ENCODE results near the gene SSH2.
"Not testable (repeated sequence)": the region's sequence is repeated elsewhere in the genome, so short reads cannot be mapped to it uniquely, and the experiment has no call there.

SSH2 gene

DNA sequence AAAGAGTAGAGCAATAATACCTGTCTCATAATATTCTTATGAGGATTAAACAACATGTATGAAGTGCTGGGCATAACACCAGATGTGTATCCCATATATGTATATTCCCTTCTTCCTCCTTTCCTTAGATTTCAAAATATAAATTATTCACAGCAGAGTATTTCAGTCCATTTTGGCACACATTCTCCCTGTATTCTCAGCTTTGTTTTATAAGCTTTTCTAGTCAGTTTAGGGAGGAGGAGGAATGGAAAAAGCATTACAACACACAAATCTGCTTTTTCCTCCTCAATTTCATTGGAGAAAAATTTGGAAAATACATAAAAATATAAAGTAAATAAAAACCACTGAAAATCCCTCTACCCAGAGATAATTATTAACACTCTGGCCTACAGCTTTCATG, 260.8 kb downstream of the SSH2 start:
- DNase-seq (ENCODE audit: low read depth in 1 of 2, low spot score in 1 of 2) = no peak

DNA sequence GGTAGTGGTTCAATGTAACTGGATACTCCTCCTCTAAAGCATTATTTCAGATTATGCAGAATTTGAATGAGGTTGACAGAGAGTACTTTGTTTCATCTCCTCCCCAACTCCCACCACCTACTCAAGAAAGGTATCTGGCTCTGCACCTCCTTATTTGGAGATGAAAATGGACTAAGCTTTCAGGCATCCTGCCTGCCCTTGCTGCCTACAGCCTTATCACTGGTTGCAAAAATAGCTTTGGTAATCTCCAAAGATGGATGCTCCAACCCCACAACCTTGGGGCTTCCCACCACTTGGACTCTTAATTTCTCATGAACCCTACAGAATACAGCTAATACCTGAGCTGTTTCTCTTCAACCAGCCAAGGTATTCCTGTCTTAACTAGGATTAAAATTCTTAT, 262.1 kb downstream of the SSH2 start:
- DNase-seq (ENCODE audit: low read depth in 1 of 2, low spot score in 1 of 2) = no peak

DNA sequence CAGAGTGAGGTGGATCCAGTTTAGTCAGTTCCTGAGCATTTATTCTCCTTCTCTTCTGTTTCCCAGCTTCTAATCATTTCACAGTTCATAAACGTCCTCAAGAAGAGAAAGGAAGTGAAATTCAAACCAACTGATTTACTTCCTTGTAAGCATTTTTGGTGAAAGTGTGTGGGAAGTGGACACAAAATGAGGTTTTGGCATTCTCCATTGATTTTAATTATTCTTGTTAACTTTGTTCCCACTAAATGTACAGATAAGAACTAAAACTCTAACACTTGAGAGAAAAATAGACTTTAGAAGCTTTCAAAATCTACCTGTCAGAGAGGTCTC, 264.6 kb downstream of the SSH2 start:
- no peak for DNase-seq (ENCODE audit: low read depth in 1 of 2, low spot score in 1 of 2)

DNA sequence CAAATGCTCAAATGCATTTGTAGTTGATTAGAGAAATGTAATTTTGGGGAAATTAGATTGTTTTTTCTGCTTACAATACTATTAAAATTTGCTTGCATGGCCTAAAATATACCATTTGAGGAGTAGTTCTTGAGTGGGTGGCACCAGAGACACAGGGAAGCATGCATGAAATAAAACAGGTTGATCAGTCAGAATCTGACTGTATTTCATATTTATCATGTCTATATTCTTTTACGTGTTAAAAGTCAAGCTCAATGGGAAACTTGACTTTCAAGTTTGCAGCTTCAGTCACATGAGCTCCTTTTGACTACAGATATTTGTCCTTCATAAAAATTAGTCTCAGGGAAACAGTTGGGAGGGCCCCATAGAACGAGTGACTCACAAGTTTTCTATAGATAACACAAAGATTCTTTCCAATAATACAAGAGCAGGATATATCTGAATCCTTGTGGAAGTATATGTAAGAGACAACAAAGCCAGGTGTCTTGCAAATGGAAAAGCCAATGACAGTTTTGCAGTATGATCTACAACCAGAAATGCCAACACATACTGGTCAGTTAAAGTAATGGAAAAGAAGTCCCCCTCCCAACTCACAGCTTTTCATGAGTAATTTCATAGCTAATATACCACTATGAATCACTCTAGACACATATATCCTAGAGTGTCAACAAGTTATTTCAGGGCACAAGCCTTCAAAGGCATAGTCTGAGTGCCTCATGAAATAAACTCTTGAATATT, 265.1 kb downstream of the SSH2 start:
- no peak for DNase-seq (ENCODE audit: low read depth in 1 of 2, low spot score in 1 of 2)

DNA sequence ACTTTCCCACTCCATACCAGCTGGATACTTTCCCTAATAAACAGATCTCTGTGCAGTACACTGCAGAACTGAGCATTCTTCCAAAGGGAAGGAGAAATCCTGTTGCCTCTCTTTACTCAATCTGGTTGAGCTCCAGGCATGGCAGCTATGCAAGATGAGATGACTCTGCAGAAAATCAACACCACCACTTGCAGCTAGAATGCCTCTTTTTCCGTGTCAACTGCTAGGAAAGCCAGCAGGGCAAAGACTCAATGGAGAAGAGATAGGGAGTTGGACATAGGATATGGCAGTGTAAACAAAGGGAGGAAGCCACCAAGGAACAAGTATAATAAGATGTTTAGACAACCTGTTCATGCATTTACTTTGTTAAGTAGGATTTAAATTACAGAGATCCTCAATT, 266.9 kb downstream of the SSH2 start:
- no peak for DNase-seq (ENCODE audit: low read depth in 1 of 2, low spot score in 1 of 2)

DNA sequence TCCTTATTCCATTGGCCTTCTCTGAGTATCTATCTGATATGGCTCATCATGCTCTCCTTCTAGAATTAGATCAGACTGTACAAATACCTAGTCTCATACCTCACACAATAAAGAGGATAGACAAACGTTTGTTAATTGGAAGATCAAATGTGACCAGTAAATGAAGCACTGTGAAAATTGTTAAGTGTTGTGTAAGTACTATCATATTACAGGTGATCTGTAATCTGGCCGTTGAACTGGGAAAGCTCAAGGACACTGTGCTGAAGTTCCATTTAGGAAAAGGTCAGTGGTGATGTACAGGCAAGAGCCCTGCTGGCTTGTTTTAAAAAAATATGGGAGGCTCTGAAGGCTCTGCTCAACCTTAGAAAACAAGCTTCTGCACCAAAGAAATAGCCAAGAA, 268.8 kb downstream of the SSH2 start:
- DNase-seq (ENCODE audit: low read depth in 1 of 2, low spot score in 1 of 2) = no peak

DNA sequence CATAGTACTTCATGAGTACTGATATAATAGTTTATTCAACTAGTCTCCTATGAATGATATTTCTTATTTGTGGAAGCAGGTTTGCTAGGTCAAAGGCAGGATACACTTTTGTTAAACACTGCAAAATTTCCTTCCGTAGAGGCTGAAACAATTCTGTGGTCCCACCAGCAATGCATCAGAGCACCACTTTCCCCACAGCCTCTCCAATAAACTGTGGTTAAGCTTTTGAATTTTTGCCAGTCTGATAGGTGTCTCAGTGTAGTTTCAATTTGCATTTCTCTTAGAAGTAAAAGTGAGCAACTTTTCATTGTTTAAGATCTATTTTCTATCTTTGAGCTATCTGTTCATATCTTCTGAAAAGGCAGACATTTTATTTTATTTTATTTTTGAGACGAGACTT, 270.9 kb downstream of the SSH2 start:
- DNase-seq (ENCODE audit: low read depth in 1 of 2, low spot score in 1 of 2) = no peak

DNA sequence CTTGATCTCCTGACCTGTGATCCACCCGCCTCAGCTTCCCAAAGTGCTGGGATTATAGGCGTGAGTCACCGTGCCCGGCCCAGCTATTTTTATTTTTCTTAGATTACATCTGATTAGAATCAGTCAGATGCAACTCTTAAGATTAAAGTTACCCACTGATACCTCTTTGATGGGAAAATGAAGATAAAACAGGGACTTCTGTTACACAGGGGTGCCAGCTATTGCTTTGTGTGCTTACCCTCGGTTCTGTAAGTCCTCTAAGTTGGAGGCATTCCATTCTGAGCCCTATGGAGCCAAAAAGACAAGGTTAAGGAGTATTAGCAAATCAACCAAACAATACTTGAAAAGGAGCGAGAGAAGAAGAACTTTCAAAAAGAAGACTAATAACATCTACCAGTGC, 274.7 kb downstream of the SSH2 start:
- no peak for DNase-seq (ENCODE audit: low read depth in 1 of 2, low spot score in 1 of 2)

DNA sequence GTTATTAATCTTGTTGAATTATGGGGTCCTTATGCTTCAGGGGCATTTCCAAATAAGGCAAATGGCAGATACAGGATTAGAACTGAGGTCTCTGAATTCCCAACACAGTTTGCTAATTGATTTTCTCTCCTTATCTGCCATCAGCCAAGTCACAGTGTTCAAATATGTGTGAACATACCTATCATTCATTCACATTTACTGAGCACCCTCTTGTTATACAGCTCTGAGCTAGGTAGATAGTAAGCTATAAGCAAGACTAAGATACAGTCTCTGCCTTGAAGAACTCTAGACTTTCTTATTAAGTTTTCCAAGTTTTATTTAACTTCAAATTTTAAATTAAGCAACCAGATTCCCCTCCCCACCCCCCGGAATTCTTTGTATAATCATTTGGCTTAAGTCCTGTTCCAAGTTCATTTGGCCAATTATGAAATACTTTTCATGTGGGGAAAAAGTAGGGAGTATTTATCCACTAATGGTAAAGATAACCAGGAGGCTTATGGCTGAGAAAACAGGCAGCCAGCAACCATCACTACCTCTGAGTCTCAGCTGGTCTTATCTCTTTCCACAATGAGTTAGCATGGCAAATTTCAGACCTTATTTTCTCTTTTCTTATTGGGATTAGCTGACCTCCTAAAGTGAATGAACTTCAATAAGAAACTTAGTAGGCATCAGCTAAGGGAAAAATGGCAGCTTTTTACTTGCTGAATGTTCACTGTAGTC, 275.9 kb downstream of the SSH2 start:
- no peak for DNase-seq (ENCODE audit: low read depth in 1 of 2, low spot score in 1 of 2)

DNA sequence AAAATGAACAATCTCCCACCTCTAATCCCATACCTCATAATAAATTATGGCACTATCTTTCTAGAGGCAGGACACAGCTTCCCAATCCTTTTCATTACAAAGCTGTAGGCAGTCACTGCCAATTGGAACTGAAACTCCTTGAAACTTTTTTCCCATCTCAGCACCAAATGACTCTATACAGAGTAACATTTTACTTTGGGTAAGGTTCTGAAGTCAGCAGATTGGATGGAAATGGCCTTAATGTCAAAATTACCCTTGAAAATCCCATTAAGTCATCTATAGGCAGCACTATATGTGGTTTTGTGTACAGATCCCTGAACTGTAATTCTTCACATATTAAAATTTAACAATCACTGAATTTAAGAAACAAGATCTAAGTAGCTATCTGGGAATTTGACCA, 277.1 kb downstream of the SSH2 start:
- no peak for DNase-seq (ENCODE audit: low read depth in 1 of 2, low spot score in 1 of 2)

DNA sequence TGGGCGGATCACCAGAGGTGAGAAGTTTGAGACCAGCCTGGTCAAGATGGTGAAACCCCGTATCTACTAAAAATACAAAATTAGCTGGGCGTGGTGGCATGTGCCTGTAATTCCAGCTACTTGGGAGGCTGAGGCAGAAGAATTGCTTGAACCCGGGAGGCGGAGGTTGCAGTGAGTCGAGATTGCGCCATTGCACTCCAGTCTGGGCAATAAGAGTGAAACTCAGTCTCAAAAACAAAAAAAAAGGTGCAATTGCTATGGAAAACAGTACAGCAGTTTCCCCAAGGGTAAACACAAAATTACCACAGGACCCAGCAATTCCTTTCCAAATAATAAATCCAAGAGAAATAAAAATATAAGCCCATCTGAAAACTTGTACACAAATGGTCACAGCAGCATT, 278.1 kb downstream of the SSH2 start:
- not testable (repeated sequence) for DNase-seq (ENCODE audit: low read depth in 1 of 2, low spot score in 1 of 2)

DNA sequence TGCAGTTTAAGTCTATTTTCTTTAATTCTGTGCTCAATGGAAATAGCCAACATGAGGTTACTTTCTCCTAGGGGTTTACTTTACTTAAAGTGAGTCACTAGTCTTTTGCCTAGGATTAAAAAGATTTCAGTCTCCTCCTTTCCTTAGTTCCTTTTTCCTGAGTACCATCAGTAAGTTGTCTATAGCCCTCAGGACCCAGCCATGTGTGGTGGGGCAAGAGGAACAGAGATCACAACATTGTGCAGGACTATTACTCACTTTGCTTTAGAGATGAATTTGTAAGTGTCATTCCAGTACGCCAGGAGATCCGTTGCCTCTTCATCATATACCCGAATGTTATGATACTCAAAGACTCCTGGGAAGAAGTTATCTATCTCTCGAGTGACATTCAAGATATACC, 279.6 kb downstream of the SSH2 start:
- DNase-seq (ENCODE audit: low read depth in 1 of 2, low spot score in 1 of 2) = no peak

DNA sequence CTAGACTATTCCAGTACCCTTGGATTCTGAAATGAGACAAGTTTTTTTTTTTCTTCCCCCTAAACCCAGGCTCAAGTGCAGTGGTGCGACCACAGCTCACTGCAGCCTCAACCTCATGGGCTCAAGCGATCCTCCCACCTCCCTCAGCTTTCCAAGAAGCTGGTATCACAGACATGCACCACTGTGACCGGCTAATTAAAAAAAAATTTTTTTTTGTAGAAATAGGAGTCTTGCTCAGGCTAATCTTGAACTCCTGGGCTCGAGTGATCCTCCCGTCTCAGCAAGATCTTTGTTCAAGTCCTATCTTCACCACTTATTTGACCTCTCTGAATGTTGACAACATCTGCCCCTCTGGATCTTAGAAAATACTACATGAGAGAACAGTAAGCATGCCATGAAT, 280.7 kb downstream of the SSH2 start:
- DNase-seq (ENCODE audit: low read depth in 1 of 2, low spot score in 1 of 2) = no peak

DNA sequence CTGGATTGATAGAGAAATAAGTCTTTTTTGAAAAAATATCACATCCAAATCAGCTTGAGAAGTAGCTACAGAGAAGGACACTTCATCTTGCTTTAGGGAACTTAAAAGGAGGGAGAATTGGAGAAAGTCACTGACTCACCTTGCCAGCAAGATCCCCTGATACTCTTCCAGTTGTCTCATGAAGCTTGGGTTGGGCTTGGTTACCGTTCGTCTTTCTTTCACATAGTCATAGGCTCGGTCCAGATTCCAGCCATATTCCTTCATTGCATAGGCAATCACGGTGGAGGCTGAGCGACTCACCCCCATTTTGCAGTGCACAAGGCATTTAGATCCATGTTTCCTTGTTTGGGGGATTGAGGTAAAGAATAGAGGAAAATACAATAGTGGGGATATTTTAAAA, 282.0 kb downstream of the SSH2 start:
- no peak for DNase-seq (ENCODE audit: low read depth in 1 of 2, low spot score in 1 of 2)

DNA sequence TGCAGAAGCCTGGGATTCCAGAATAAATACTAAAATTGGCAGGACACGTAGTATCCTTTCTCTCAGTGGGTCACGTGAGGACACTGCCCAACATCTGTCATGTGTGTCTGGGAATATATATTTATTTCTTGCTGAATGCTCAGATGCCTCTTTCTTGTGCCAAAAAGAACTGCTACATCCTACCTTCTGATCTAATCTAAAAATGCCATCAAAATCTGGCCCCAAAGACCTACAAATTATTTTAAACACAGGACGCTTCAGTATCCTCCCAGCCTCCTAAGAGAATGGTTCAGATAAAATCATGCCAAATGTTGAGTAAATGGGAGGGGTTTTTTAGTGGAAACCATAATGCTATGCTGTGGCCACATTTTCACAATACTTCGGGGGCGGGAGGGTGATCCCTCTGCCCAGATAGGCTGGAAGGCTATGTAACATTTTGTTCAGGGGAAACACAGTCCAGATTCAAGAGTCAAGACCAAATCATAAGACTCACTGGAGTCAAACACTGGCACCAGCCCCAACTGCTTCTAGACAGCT, 284.4 kb downstream of the SSH2 start:
- DNase-seq (ENCODE audit: low read depth in 1 of 2, low spot score in 1 of 2) = no peak

DNA sequence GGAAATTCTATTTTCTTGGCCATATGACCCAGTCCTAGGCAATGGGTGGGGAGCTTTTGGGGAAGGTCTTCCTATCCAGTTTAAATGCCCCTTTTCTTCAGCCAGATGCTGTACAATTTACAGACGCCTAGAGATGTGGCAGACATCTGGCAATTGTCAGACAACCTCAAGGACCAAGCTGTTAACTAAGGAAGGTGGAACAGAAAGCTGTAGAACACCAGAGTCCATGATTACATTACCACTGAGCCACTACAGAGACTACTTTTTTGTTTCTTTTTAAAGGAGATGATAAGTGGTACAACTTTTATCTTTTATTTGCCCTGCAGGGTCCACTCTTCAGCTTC, 286.2 kb downstream of the SSH2 start:
- DNase-seq (ENCODE audit: low read depth in 1 of 2, low spot score in 1 of 2) = no peak

DNA sequence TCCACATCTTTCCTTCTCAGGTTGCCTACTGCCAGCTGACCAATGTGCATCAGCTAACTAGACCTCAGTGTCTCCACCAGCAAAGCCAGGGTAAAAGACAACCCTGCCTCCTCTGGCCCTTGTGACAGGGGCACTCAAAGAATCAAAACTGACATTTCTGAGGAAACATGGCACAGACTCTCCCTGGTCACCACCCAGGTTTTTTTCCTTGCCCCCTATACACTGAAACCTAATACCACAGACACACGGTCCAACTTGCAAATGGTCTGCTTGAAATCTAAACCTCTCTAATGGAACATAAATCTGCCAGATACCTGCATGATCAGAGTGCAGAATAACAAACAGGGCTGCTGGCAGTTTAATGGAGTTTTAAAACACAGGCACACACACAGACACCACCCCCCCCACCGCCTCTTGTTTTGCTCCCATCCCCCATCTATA, 287.8 kb downstream of the SSH2 start:
- no peak for DNase-seq (ENCODE audit: low read depth in 1 of 2, low spot score in 1 of 2)

DNA sequence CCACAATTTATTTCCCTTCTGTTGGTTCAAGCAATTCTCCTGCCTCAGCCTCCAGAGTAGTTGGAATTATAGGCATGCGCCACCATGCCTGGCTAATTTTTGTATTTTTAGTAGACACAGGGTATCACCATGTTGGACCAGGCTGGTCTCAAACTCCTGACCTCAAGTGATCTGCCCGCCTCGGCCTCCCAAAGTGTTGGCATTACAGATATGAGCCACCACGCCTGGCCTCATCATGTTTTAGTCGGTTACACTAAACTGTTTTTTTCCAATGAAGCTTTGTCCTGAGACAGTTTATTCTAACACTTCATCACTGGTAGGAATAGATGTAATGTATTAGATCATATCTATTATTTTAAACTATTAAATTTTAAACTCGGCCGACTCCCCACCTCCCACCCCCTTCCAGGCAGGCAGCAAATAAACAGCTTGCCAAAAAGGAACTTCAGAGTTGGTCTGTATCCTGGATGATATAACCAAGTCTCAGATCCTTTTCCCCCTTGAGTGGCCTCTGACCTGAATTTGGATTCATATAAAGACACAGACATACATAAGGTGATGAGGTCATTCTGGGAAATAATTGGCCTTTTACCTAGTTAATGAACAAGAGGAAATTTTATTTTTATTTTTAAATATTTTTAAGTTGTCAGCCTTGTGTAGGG, 288.9 kb downstream of the SSH2 start:
- DNase-seq (ENCODE audit: low read depth in 1 of 2, low spot score in 1 of 2) = no peak

DNA sequence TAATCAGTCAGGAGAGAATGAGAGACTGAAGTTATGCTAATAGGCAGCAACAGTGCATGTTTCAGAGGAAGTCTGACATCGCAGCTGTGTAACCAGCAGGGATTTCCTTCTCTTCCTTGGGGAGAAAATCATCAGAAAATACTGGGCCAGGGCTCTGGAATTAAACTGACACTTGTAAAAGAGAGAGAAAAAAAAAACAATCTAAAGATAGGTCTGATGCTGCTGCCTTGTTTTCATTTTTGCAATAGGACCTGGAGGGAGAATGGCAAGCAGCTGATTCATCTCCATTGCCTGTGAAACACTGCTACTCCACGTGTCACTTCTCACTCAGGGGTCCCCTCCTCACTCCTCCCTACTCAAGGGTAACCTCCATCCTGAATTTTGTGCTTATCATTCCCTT, 289.6 kb downstream of the SSH2 start:
- DNase-seq (ENCODE audit: low read depth in 1 of 2, low spot score in 1 of 2) = no peak

DNA sequence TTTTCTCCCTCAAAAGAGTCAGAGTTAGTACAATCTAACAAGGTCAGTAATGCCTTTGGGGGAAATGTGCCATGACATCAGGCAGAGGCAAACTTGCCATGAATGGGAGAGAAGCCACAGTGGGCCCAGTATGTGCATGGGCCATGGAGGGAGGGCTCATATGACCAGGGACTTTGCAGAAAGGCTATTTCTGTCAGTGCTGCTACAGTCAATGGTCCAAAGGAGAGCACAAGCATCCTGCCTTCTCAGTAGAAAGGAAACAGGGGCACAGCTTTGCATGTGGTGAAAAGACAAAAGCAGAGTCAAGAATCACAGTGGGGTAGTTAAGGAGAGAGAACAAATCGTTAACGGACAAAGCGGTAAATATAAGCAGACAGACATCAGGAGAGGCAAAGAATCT, 296.1 kb downstream of the SSH2 start:
- no peak for DNase-seq (ENCODE audit: low read depth in 1 of 2, low spot score in 1 of 2)

DNA sequence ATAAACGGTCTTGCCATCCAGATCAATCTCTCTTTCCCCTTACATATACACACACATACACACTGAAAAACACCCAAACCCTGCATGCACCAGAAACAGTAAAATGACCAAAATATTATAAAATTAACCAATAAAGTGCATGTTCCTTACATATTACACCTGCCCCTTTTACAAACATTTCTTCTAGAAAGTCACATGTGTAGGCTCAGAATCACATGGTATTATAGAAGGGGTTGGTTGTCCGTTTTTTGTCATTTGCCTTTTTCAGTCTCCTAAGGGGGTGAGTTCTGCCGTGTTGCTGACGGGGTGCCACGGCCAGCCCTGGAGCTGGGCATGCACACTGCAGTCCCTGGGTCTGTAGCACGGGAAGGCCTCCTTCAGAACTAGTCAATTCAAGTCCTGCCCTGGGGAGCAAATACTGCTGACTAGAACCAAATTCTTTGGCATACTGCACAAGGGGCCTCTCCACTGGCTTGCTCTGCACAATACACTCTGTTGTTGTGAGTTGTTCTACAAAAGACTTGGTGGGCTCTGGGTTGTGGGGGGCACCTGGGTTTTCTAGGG, 299.3 kb downstream of the SSH2 start:
- no peak for DNase-seq (ENCODE audit: low read depth in 1 of 2, low spot score in 1 of 2)

DNA sequence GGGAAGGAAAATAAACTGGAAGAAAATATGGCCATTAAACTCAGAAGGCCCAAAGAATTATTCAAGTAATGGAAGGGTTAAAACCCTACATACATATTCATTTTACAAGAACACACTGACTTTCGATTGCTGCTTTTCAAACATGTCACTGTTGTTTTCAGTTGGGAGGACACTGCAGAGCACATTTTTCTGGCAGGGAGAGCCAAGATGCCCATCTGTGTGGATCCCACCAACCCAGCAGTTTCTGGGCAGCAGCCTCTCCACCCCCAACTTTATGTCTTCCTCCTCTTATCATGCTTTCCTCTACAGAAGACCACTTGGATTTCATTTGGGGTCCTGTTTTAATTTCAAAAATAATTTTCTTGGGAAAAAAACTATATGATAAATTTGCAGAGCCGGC, 300.2 kb downstream of the SSH2 start:
- no peak for DNase-seq (ENCODE audit: low read depth in 1 of 2, low spot score in 1 of 2)

All from activated T-helper 1 cell treated with anti-CD3 and anti-CD28 coated beads, Interleukin-2, amount 50 U/mL, for 16 hours (primary cell).